ENCODE data around the gene EPB41. TPM values are rescaled to one million over a fixed set of nuclear protein-coding genes. Genes with fewer than 3 reads are reported as not detected.
A peak's percentile ranks its signal among the peaks of the same experiment; 100 is the strongest.
"Not testable (repeated sequence)": the region's sequence is repeated elsewhere in the genome, so short reads cannot be mapped to it uniquely, and the experiment has no call there.

Gene EPB41
- total RNA-seq, 2 experiments from 2014 or later, result 162 to 170 TPM

DNA sequence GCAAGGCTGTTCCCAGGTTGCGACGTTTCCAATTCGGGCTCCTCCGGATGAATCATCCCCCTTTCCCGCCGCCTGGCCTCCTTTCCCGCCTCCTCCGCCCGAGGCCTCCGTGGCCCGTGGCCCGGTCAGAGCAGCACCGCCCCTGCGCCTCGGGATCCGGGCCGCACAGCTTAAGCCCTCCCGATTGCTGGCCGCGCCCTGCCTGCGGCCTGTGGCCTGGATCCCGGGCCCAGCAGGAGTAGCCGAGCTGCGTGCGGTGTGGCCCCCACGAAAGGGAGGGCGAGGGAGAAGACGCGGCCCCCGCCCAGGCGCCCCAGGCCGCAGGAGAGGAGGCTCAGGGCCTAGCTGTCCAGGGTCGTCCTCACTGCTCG, 208.3 kb downstream of the EPB41 start:
- DNase-seq (no peak), ATAC-seq (ENCODE audit: low read depth) (no peak)
- Mint-ChIP-seq H3K4me1 (peaks cover 9% of the 10 kb centered on the region), H3K36me3 (no peaks in the 10 kb centered on the region), H3K4me3 (peak overlapping the region; percentile 47), H3K9me3 (no peaks in the 10 kb centered on the region), H3K27ac (no peak overlapping the region), H3K27me3 (peaks cover 30% of the 10 kb centered on the region)
- POLR2A ChIA-PET, result interaction anchor here (0.5 to 2.6 kb wide), 3 partner anchors 59 to 474 kb away, joined by 3 to 8 read pairs (median 3); partner anchors contain the start of genes RNU11 and SRSF4

- Mint-ChIP-seq H3K4me1 (peaks cover 9% of the 10 kb centered on the region), H3K9me3 (no peaks in the 10 kb centered on the region), H3K27ac (no peak overlapping the region), H3K4me3 (peak overlapping the region; percentile 60), H3K36me3 (no peaks in the 10 kb centered on the region), H3K27me3 (peaks cover 30% of the 10 kb centered on the region)
- POLR2A ChIA-PET, result interaction anchor here (1.1 to 2.6 kb wide), 2 partner anchors 58 to 474 kb away, joined by 5 to 8 read pairs; partner anchors contain the start of gene SRSF4
- DNase-seq, result peak; percentile 52
- ATAC-seq (ENCODE audit: low read depth), result no peak
Observed at GRCh38 chr1:29123053-29123886, 208.9 kb downstream of the EPB41 start.

GRCh38 chr1:29123887-29124365, 209.6 kb downstream of the EPB41 start, which contains the start of gene TMEM200B:
Gene TMEM200B, minus strand, starts transcription at chr1:29123903. Its CDS starts 2,075 bp downstream, at chr1:29121828.
- DNase-seq (peak; percentile 49), ATAC-seq (ENCODE audit: low read depth) (peak; percentile 13)
- POLR2A ChIA-PET, result interaction anchor here (1.1 to 2.6 kb wide), 2 partner anchors 58 to 475 kb away, joined by 5 to 8 read pairs; partner anchors contain the start of gene SRSF4
- Mint-ChIP-seq H3K27ac (no peak within 1 kb of the TSS), H3K4me1 (peaks cover 9% of the 10 kb centered on the region), H3K4me3 (peak within 1 kb of the TSS; percentile 76), H3K9me3 (no peaks in the 10 kb centered on the region), H3K27me3 (peaks cover 30% of the 10 kb centered on the region), H3K36me3 (no peaks in the 10 kb centered on the region)

GRCh38 chr1:29124366-29125236, 210.2 kb downstream of the EPB41 start:
- no peaks in the 10 kb centered on the region for H3K36me3 Mint-ChIP-seq
- no peaks in the 10 kb centered on the region for H3K9me3 Mint-ChIP-seq
- H3K27ac Mint-ChIP-seq, result no peak overlapping the region
- peak; percentile 57 for ATAC-seq (ENCODE audit: low read depth)
- DNase-seq, result peak; percentile 77
- H3K27me3 Mint-ChIP-seq, result peaks cover 30% of the 10 kb centered on the region
- peaks cover 9% of the 10 kb centered on the region for H3K4me1 Mint-ChIP-seq
- POLR2A ChIA-PET, result interaction anchor here (0.8 to 2.6 kb wide), 3 partner anchors 57 to 476 kb away, joined by 3 to 8 read pairs (median 5); partner anchors contain the start of gene SRSF4
- peak overlapping the region; percentile 76 for H3K4me3 Mint-ChIP-seq

GRCh38 chr1:29125237-29125641, 210.9 kb downstream of the EPB41 start:
- H3K27ac Mint-ChIP-seq, result peak overlapping the region; percentile 25
- peak overlapping the region; percentile 80 for H3K4me3 Mint-ChIP-seq
- no peaks in the 10 kb centered on the region for H3K36me3 Mint-ChIP-seq
- no peaks in the 10 kb centered on the region for H3K9me3 Mint-ChIP-seq
- POLR2A ChIA-PET, result interaction anchor here (0.8 kb wide), 1 partner anchor 77 kb away, joined by 3 read pairs; no protein-coding TSS in a partner anchor
- H3K27me3 Mint-ChIP-seq, result peaks cover 30% of the 10 kb centered on the region
- ATAC-seq (ENCODE audit: low read depth) (no peak), DNase-seq (no peak)
- H3K4me1 Mint-ChIP-seq, result peaks cover 9% of the 10 kb centered on the region

- H3K4me3 Mint-ChIP-seq, result peak overlapping the region; percentile 80
- peaks cover 29% of the 10 kb centered on the region for H3K27me3 Mint-ChIP-seq
- ATAC-seq (ENCODE audit: low read depth) (no peak), DNase-seq (no peak)
- H3K9me3 Mint-ChIP-seq, result no peaks in the 10 kb centered on the region
- H3K27ac Mint-ChIP-seq, result no peak overlapping the region
- peaks cover 9% of the 10 kb centered on the region for H3K4me1 Mint-ChIP-seq
- H3K36me3 Mint-ChIP-seq, result no peaks in the 10 kb centered on the region
- POLR2A ChIA-PET, result no interaction called here
Observed at GRCh38 chr1:29125788-29126187, 211.4 kb downstream of the EPB41 start.

DNA sequence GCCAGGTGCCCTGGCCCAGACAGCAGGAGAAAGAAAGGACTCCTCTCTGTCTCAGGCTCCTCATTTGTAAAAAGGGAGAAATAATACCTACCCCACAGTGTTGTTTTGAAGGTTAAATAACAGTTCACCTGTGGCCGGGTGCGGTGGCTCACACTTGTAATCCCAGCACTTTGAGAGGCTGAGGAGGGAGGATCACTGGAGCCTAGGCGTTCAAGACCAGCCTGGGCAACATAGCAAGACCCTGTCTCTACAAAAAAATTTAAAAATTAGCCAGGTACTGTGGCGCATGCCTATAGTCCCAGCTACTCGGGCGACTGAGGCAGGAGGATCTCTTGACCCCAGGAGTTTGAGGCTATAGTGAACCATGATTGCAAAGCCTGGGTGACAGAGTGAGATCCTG, 211.8 kb downstream of the EPB41 start:
- DNase-seq (no peak), ATAC-seq (ENCODE audit: low read depth) (no peak)
- POLR2A ChIA-PET, result no interaction called here
- H3K27me3 Mint-ChIP-seq, result peaks cover 27% of the 10 kb centered on the region
- H3K4me1 Mint-ChIP-seq, result peaks cover 9% of the 10 kb centered on the region
- no peaks in the 10 kb centered on the region for H3K9me3 Mint-ChIP-seq
- no peaks in the 10 kb centered on the region for H3K36me3 Mint-ChIP-seq
- H3K27ac Mint-ChIP-seq, result no peak overlapping the region
- peak overlapping the region; percentile 80 for H3K4me3 Mint-ChIP-seq

- Mint-ChIP-seq H3K9me3 (no peaks in the 10 kb centered on the region), H3K36me3 (no peaks in the 10 kb centered on the region), H3K4me1 (peaks cover 7% of the 10 kb centered on the region), H3K27me3 (peaks cover 17% of the 10 kb centered on the region), H3K27ac (no peak overlapping the region), H3K4me3 (no peak overlapping the region)
- ATAC-seq (ENCODE audit: low read depth) (no peak), DNase-seq (no peak)
- POLR2A ChIA-PET, result no interaction called here
Observed at GRCh38 chr1:29128739-29129138, 214.4 kb downstream of the EPB41 start.

- POLR2A ChIA-PET, result interaction anchor here (1.5 kb wide), 1 partner anchor 9 kb away, joined by 3 read pairs; no protein-coding TSS in a partner anchor
Observed at GRCh38 chr1:29129916-29130315, 215.5 kb downstream of the EPB41 start.

GRCh38 chr1:29131056-29131455, 216.7 kb downstream of the EPB41 start:
- H3K9me3 Mint-ChIP-seq; ATAC-seq (ENCODE audit: low read depth); H3K4me3 Mint-ChIP-seq; DNase-seq; POLR2A ChIA-PET; H3K4me1 Mint-ChIP-seq; H3K27ac Mint-ChIP-seq; H3K36me3 Mint-ChIP-seq: not testable (repeated sequence)
- peaks cover 11% of the 10 kb centered on the region for H3K27me3 Mint-ChIP-seq

More at GRCh38 chr1:29129916-29130315, 215.5 kb downstream of the EPB41 start:
- Mint-ChIP-seq H3K27ac (no peak overlapping the region), H3K9me3 (no peaks in the 10 kb centered on the region), H3K4me1 (peaks cover 7% of the 10 kb centered on the region), H3K4me3 (no peak overlapping the region), H3K27me3 (peaks cover 20% of the 10 kb centered on the region), H3K36me3 (no peaks in the 10 kb centered on the region)
- no peak for DNase-seq
- no peak for ATAC-seq (ENCODE audit: low read depth)

GRCh38 chr1:29133861-29134694, 219.7 kb downstream of the EPB41 start:
- no peaks in the 10 kb centered on the region for H3K9me3 Mint-ChIP-seq
- peak overlapping the region; percentile 19 for H3K4me3 Mint-ChIP-seq
- POLR2A ChIA-PET, result no interaction called here
- no peaks in the 10 kb centered on the region for H3K4me1 Mint-ChIP-seq
- ATAC-seq (ENCODE audit: low read depth), result no peak
- no peak overlapping the region for H3K27ac Mint-ChIP-seq
- H3K27me3 Mint-ChIP-seq, result peaks cover 7% of the 10 kb centered on the region
- H3K36me3 Mint-ChIP-seq, result no peaks in the 10 kb centered on the region
- DNase-seq, result no peak

- POLR2A ChIA-PET, result no interaction called here
- H3K4me1 Mint-ChIP-seq, result no peaks in the 10 kb centered on the region
- no peaks in the 10 kb centered on the region for H3K36me3 Mint-ChIP-seq
- ATAC-seq (ENCODE audit: low read depth) (no peak), DNase-seq (no peak)
- no peak overlapping the region for H3K27ac Mint-ChIP-seq
- H3K9me3 Mint-ChIP-seq, result no peaks in the 10 kb centered on the region
- H3K4me3 Mint-ChIP-seq, result no peak overlapping the region
- peaks cover 7% of the 10 kb centered on the region for H3K27me3 Mint-ChIP-seq
Observed at GRCh38 chr1:29134695-29135028, 220.3 kb downstream of the EPB41 start.
